Transverse colon (tissue), 4 donors: ENCODE results near the gene SMG7. TPM values are rescaled to one million over a fixed set of nuclear protein-coding genes. Genes with fewer than 3 reads are reported as not detected.
A peak's percentile ranks its signal among the peaks of the same experiment; 100 is the strongest.
"Not testable (repeated sequence)": the region's sequence is repeated elsewhere in the genome, so short reads cannot be mapped to it uniquely, and the experiment has no call there.

Experiments
- DNase-seq: peaks from one replicate; pipeline ENCODE4 v3.0.0-alpha.2; 2019
- H3K27ac ChIP-seq, 4 donors: fragments of 200-600 bp; sonication (generic); 2 replicates each; pipeline ENCODE4 v1.5.1; 2016 to 2018; ENCODE audit warnings: inconsistent platforms in 4 of 4
- H3K27me3 ChIP-seq: fragments of 200-600 bp; sonication (generic); 2 replicates; pipeline ENCODE4 v1.5.1; 2017; ENCODE audit warnings: inconsistent platforms
- H3K36me3 ChIP-seq, 4 donors: fragments of 200-600 bp; sonication (generic); 2 replicates each; pipeline ENCODE4 v1.5.1; 2017 to 2019; ENCODE audit warnings: inconsistent platforms in 4 of 4
- H3K4me1 ChIP-seq, 4 donors: fragments of 200-600 bp; sonication (generic); 2 replicates each; pipeline ENCODE4 v1.5.1; 2017 to 2020; ENCODE audit warnings: inconsistent platforms in 4 of 4
- H3K4me3 ChIP-seq, 4 donors: fragments of 200-600 bp; sonication (generic); 1 replicate in 1 of 4; 2 replicates in 3 of 4; pipeline versions ENCODE4 v1.5.1 to v1.6.1; 2017 to 2019; ENCODE audit warnings: inconsistent platforms in 4 of 4
- H3K9me3 ChIP-seq, 2 donors: fragments of 200-600 bp; sonication (generic); 2 replicates each; pipeline ENCODE4 v1.5.1; 2017 to 2019; ENCODE audit warnings: inconsistent platforms in 2 of 2
- CTCF ChIP-seq, 5 experiments: fragments of 200-600 bp in 3 of 5; fragments of 450-650 bp in 2 of 5; sonication (generic) in 3 of 5; IDR thresholded peaks; 1 replicate in 2 of 5; 2 replicates in 3 of 5; pipeline ENCODE4 v1.5.1; 2016 to 2017; ENCODE audit warnings: antibody characterized with exemption in 5 of 5, inconsistent platforms in 3 of 5, mild to moderate bottlenecking in 2 of 5, moderate library complexity in 1 of 5
- EP300 ChIP-seq: sonication (generic); formaldehyde crosslinking; IDR thresholded peaks from one replicate; pipeline ENCODE4 v1.6.1; 2017; ENCODE audit warnings: antibody characterized with exemption, low read depth
- POLR2A ChIP-seq: fragments of 450-650 bp; IDR thresholded peaks from one replicate; pipeline ENCODE4 v1.6.1; 2016; ENCODE audit warnings: antibody characterized with exemption, mild to moderate bottlenecking, moderate library complexity
- POLR2AphosphoS5 ChIP-seq, 3 donors: sonication (generic); formaldehyde crosslinking; IDR thresholded peaks; one replicate each; pipeline ENCODE4 v1.6.1; 2016; ENCODE audit warnings: antibody characterized with exemption in 3 of 3
- WGBS, 2 donors: methylation state at CpG; one replicate each; pipeline ENCODE4 v1.1.5; 2018; ENCODE audit warnings: low coverage in 1 of 2; 5-methylcytosine and 5-hydroxymethylcytosine counted together
- in situ Hi-C, 4 donors: fragments of 200-750 bp; cut with MboI; loops; one replicate each; pipeline versions ENCODE4 v1.15.0 to v1.15.1; 2017; ENCODE audit warnings: low sequenced_read_pairs in 3 of 4, low pct_ligation_motif_present in 1 of 4, low pct_unique_long_range_greater_than_20kb in 1 of 4
- intact Hi-C: fragments of 100-400 bp; cut with DNase I; formaldehyde crosslinking; loops from one replicate; pipeline ENCODE4 v1.15.1; 2023; ENCODE audit warnings: low total_unique reads
- total RNA-seq, 4 donors: library from RNA; depleted of rRNA; stranded (reverse); fragments of >200 nt; gene quantifications; one replicate each; pipeline ENCODE4 v1.1.0, GENCODE V29; 2016

SMG7 gene
- 100 to 1,000 TPM in 1 of 4 donors, 10 to 100 TPM in 3; 54.9 to 107 (median 74.1) TPM for total RNA-seq

GRCh38 chr1:183472488-183473216 is at the start of gene SMG7:
Gene SMG7 (plus strand): TSS chr1:183472499. CDS start chr1:183472621, 122 bp downstream.
- intact Hi-C loops: loop anchor here (5.0 to 10.0 kb wide), 2 partner anchors 165 to 188 kb away; partner anchors contain the start of gene ARPC5
- Histone ChIP-seq H3K36me3 (no peaks in the 10 kb centered on the region), H3K4me1 (peaks cover 6 to 36% (median 21%) of the 10 kb centered on the region in 4 donors), H3K9me3 (no peaks in the 10 kb centered on the region), H3K27me3 (no peaks in the 10 kb centered on the region), H3K27ac (peak within 1 kb of the TSS; percentile 93 to 98 (median 96)), H3K4me3 (peak within 1 kb of the TSS; percentile 77 to 99 (median 86))
- in situ Hi-C loops: loop anchor here in 2 of 4 donors (5.0 to 25.0 kb wide), 4 partner anchors 70 to 440 kb away; partner anchors contain the start of gene ARPC5 (in 2 of the 2)
- TF ChIP-seq POLR2AphosphoS5 (IDR thresholded peaks at IDR 0.05): no peak
- TF ChIP-seq POLR2A: peak; percentile 41
- peak; percentile 59 for DNase-seq
- WGBS, 2 donors: 0% methylated on average over 7 to 47 of the region's 70 CpGs

- Histone ChIP-seq H3K9me3 (no peaks in the 10 kb centered on the region), H3K27me3 (peaks cover 45% of the 10 kb centered on the region), H3K36me3 (no peaks in the 10 kb centered on the region), H3K4me3 (no peak overlapping the region), H3K4me1 (no peaks in the 10 kb centered on the region), H3K27ac (no peak overlapping the region)
- TF ChIP-seq POLR2A: no peak
- TF ChIP-seq POLR2AphosphoS5 (IDR thresholded peaks at IDR 0.05): no peak
- no peak for TF ChIP-seq EP300
- TF ChIP-seq CTCF (IDR thresholded peaks at IDR 0.05): no peak
- DNase-seq: no peak
- 32 to 50% methylated on average over 1 of the region's 1 CpG for WGBS, 2 donors
- in situ Hi-C loops: no loop called here
- intact Hi-C loops: no loop called here
These were observed 48.8 kb upstream of the SMG7 start for GRCh38 chr1:183423541-183423940.

GRCh38 chr1:183424691-183425090 is 47.6 kb upstream of the SMG7 start:
- Histone ChIP-seq H3K4me1 (no peaks in the 10 kb centered on the region), H3K9me3 (no peaks in the 10 kb centered on the region), H3K4me3 (no peak overlapping the region), H3K27ac (no peak overlapping the region), H3K27me3 (peaks cover 33% of the 10 kb centered on the region), H3K36me3 (no peaks in the 10 kb centered on the region)
- intact Hi-C loops (no loop called here), in situ Hi-C loops (no loop called here)
- no peak for DNase-seq
- no peak for TF ChIP-seq POLR2A
- no peak for TF ChIP-seq CTCF (IDR thresholded peaks at IDR 0.05)
- no peak for TF ChIP-seq POLR2AphosphoS5 (IDR thresholded peaks at IDR 0.05)
- no peak for TF ChIP-seq EP300

GRCh38 chr1:183427591-183427990 is 44.7 kb upstream of the SMG7 start:
- H3K27ac ChIP-seq, DNase-seq, in situ Hi-C loops, H3K36me3 ChIP-seq, H3K9me3 ChIP-seq, H3K4me1 ChIP-seq, intact Hi-C loops, H3K4me3 ChIP-seq: not testable (repeated sequence)
- H3K27me3 ChIP-seq: peaks cover 12% of the 10 kb centered on the region
- 46% methylated on average over 2 of the region's 3 CpGs; no CpG with 5 or more reads in 1 of the 2 donors for whole genome bisulfite sequencing, 2 donors

GRCh38 chr1:183431840-183432547 is 40.3 kb upstream of the SMG7 start:
- Histone ChIP-seq H3K4me1 (no peaks in the 10 kb centered on the region), H3K4me3 (no peak overlapping the region), H3K27me3 (no peaks in the 10 kb centered on the region), H3K9me3 (no peaks in the 10 kb centered on the region), H3K36me3 (no peaks in the 10 kb centered on the region), H3K27ac (no peak overlapping the region)
- TF ChIP-seq EP300: no peak
- no peak for TF ChIP-seq POLR2AphosphoS5 (IDR thresholded peaks at IDR 0.05)
- no peak for TF ChIP-seq CTCF (IDR thresholded peaks at IDR 0.05)
- no peak for TF ChIP-seq POLR2A
- WGBS, 2 donors: 76% methylated on average over 3 to 4 of the region's 4 CpGs
- intact Hi-C loops (no loop called here), in situ Hi-C loops (no loop called here)
- no peak for DNase-seq
